Endothelial cell of umbilical vein (primary cell): ENCODE measurements around the gene SDC1. TPM values are rescaled to one million over a fixed set of nuclear protein-coding genes. Genes with fewer than 3 reads are reported as not detected.

ENCODE experiments used
- BruUV-seq: library from RNA; stranded (reverse); fragments of 400-500 nt; replicated peaks from 2 replicates; lab custom pipeline; 2021; lab: Mats Ljungman, UMichigan
- CTCF ChIA-PET: fragments of 300-600, 350-600 bp; sonication (Branson Sonifier 250); formaldehyde crosslinking; loops from one replicate; lab custom pipeline; 2021; ENCODE audit warnings: antibody characterized with exemption, inconsistent platforms; lab: Charles Lee
- POLR2A ChIA-PET: fragments of 300-600, 350-600 bp; sonication (Branson Sonifier 250); formaldehyde crosslinking; loops from one replicate; lab custom pipeline; 2021; ENCODE audit warnings: antibody characterized with exemption, inconsistent platforms; lab: Charles Lee
- DNase-seq: peaks from one replicate; pipeline ENCODE4 v3.0.0-alpha.2; 2011; ENCODE audit warnings: low read depth, low spot score
- FAIRE-seq: peaks from 2 replicates; lab custom pipeline; 2011; peaks lifted over from hg19 to GRCh38; lab: Jason Lieb, UNC
- H2AFZ ChIP-seq: 2 replicates; pipeline ENCODE4 v1.6.0; 2012; ENCODE audit warnings: low read depth, low read length, control low read depth, inconsistent platforms
- H3K27ac ChIP-seq: 2 replicates; pipeline ENCODE4 v1.5.1; 2011; ENCODE audit warnings: low read depth, mild to moderate bottlenecking, control low read depth, low read length, moderate library complexity; ENCODE audit not compliant: insufficient read depth
- H3K27me3 ChIP-seq, 2 experiments: 2 replicates each; pipeline versions ENCODE4 v1.6.0 to v1.6.1; 2011; ENCODE audit warnings: low read length in 2 of 2, mixed read lengths in 1 of 2; ENCODE audit not compliant: control insufficient read depth in 2 of 2, insufficient read depth in 2 of 2
- H3K36me3 ChIP-seq, 2 experiments: 2 replicates in 1 of 2; 3 replicates in 1 of 2; pipeline ENCODE4 v1.5.1; 2011; ENCODE audit warnings: low read length in 2 of 2, mild to moderate bottlenecking in 1 of 2, moderate library complexity in 1 of 2; ENCODE audit not compliant: control insufficient read depth in 2 of 2, insufficient read depth in 2 of 2; ENCODE audit errors: extremely low read depth in 1 of 2
- H3K4me1 ChIP-seq: 3 replicates; pipeline ENCODE4 v1.5.1; 2011; ENCODE audit warnings: mild to moderate bottlenecking, low read length; ENCODE audit not compliant: control insufficient read depth, insufficient read depth; ENCODE audit errors: extremely low read depth
- H3K4me2 ChIP-seq: 2 replicates; pipeline ENCODE4 v1.6.1; 2011; ENCODE audit warnings: low read length, control low read depth, mixed read lengths; ENCODE audit not compliant: insufficient read depth
- H3K4me3 ChIP-seq, 3 experiments: fragments of 200-600 bp in 1 of 3; sonication (generic), shearing (Covaris generic) in 1 of 3; replicated peaks in 1 of 3; 2 replicates each; pipeline ENCODE4 v1.5.1; 2011 to 2016; ENCODE audit warnings: control low read depth in 3 of 3, low read length in 3 of 3, mild to moderate bottlenecking in 2 of 3, inconsistent platforms in 1 of 3, low read depth in 1 of 3, moderate library complexity in 1 of 3; ENCODE audit not compliant: insufficient read depth in 1 of 3
- H3K79me2 ChIP-seq: 2 replicates; pipeline ENCODE4 v1.6.0; 2012; ENCODE audit warnings: low read length, inconsistent platforms; ENCODE audit not compliant: control insufficient read depth, insufficient read depth
- H3K9ac ChIP-seq: replicated peaks from 2 replicates; pipeline ENCODE3; 2011; ENCODE audit warnings: low read length, control low read depth; ENCODE audit not compliant: insufficient read depth; ENCODE audit errors: extremely low read depth
- H3K9me1 ChIP-seq: replicated peaks from 3 replicates; pipeline ENCODE4 v1.6.0; 2011; ENCODE audit warnings: mild to moderate bottlenecking, low read length; ENCODE audit not compliant: control insufficient read depth, insufficient read depth; ENCODE audit errors: extremely low read depth
- H3K9me3 ChIP-seq: replicated peaks from 2 replicates; pipeline ENCODE4 v1.5.1; 2012; ENCODE audit warnings: low read length, inconsistent platforms; ENCODE audit not compliant: control insufficient read depth, insufficient read depth
- H4K20me1 ChIP-seq: replicated peaks from 2 replicates; pipeline ENCODE3; 2011; ENCODE audit warnings: mild to moderate bottlenecking, low read length; ENCODE audit not compliant: control insufficient read depth, insufficient read depth; ENCODE audit errors: extremely low read depth
- EZH2 ChIP-seq: IDR thresholded peaks from 2 replicates; pipeline ENCODE4 v1.6.1; 2012; ENCODE audit warnings: borderline replicate concordance, low read depth, mild to moderate bottlenecking, moderate library complexity, low read length, inconsistent platforms; ENCODE audit not compliant: severe bottlenecking
- FOS ChIP-seq: IDR thresholded peaks from 2 replicates; pipeline ENCODE4 v1.6.1; 2011; ENCODE audit warnings: mild to moderate bottlenecking, low read length, moderate library complexity, borderline replicate concordance; ENCODE audit not compliant: insufficient read depth
- GATA2 ChIP-seq: IDR thresholded peaks from 2 replicates; pipeline ENCODE4 v1.7.0; 2011; ENCODE audit warnings: low read depth, mild to moderate bottlenecking, moderate library complexity, mixed read lengths, low read length; ENCODE audit not compliant: insufficient read length, insufficient read depth
- JUN ChIP-seq: IDR thresholded peaks from 2 replicates; pipeline ENCODE4 v1.6.1; 2011; ENCODE audit warnings: borderline replicate concordance, low read depth; ENCODE audit not compliant: insufficient read length, insufficient read depth
- MAX ChIP-seq: IDR thresholded peaks from 2 replicates; pipeline ENCODE4 v1.6.1; 2011; ENCODE audit not compliant: insufficient read depth, insufficient read length
- MYC ChIP-seq: IDR thresholded peaks from one replicate; pipeline ENCODE4 v1.6.1; 2011; ENCODE audit warnings: mild to moderate bottlenecking, low read depth, low read length
- POLR2A ChIP-seq: IDR thresholded peaks from 2 replicates; pipeline ENCODE4 v1.6.1; 2012; ENCODE audit warnings: low read depth, mild to moderate bottlenecking, control low read depth, low read length
- POLR2AphosphoS5 ChIP-seq: IDR thresholded peaks from 2 replicates; pipeline ENCODE4 v1.6.1; 2012; ENCODE audit warnings: low read depth, mild to moderate bottlenecking, control low read depth, low read length, moderate library complexity; ENCODE audit not compliant: insufficient read depth
- dilution Hi-C: fragments of 300-500 bp; cut with MboI; formaldehyde crosslinking; loops from one replicate; pipeline ENCODE4 v1.15.0; 2019; ENCODE audit warnings: low sequenced_read_pairs; ENCODE audit not compliant: extremely low pct_ligation_motif_present
- intact Hi-C: fragments of 100-400 bp; cut with micrococcal nuclease; formaldehyde crosslinking; loops from one replicate; pipeline ENCODE4 v1.10.0; 2022
- polyA plus RNA-seq, 4 experiments: library from polyadenylated mRNA; depleted of rRNA in 3 of 4; stranded (reverse) in 3 of 4; unstranded in 1 of 4; fragments of >200 nt; gene quantifications; 2 replicates each; pipeline versions ENCODE4 v1.2.1 to v1.2.3, GENCODE V29; 2011 to 2012; ENCODE audit warnings: missing spikeins in 1 of 4
- total RNA-seq: library from RNA; stranded (reverse); gene quantifications from 2 replicates; pipeline ENCODE4 v1.2.3, GENCODE V29; 2021

SDC1 gene
- total and polyA plus RNA-seq, 2 donors (not counting 3 experiments of a cell fraction or from before 2014, with no cell fraction given), result 3.2 to 4.0 TPM

- TF ChIP-seq MAX, result no peak
- TF ChIP-seq EZH2, result no peak
- TF ChIP-seq POLR2A, result no peak
- no peak for TF ChIP-seq MYC
- no peak for TF ChIP-seq POLR2AphosphoS5
- TF ChIP-seq JUN, result no peak
- no peak for TF ChIP-seq FOS
- TF ChIP-seq GATA2, result no peak
- Histone ChIP-seq H3K79me2 (no peaks in the 10 kb centered on the region), H3K4me2 (no peak overlapping the region), H2AFZ (no peak overlapping the region), H4K20me1 (no peaks in the 10 kb centered on the region), H3K36me3 (no peaks in the 10 kb centered on the region), H3K27ac (no peak overlapping the region), H3K4me3 (no peak overlapping the region), H3K27me3 (no peaks in the 10 kb centered on the region), H3K4me1 (no peaks in the 10 kb centered on the region), H3K9ac (no peak overlapping the region), H3K9me3 (no peaks in the 10 kb centered on the region), H3K9me1 (no peaks in the 10 kb centered on the region)
- ChIA-PET POLR2A (no interaction called here), CTCF (interaction anchor here (0.5 to 0.8 kb wide), 2 partner anchors 9 to 144 kb away, joined by 3 read pairs; no protein-coding TSS in a partner anchor)
- DNase-seq, result no peak
- no TSS peak for BruUV-seq
- dilution Hi-C loops, result no loop called here
- intact Hi-C loops, result no loop called here
- FAIRE-seq, result no peak
Measured at GRCh38 chr2:20179755-20180594, 45.0 kb downstream of the SDC1 start.
